Measurements from ENCODE around the gene FCN3.
A peak's percentile ranks its signal among the peaks of the same experiment; 100 is the strongest.

GRCh38 chr1:27399251-27400025 is 24.8 kb upstream of the FCN3 start:
- no peak for TF ChIP-seq HDAC6 (IDR thresholded peaks at IDR 0.05; ENCODE audit: unreplicated experiment)
- TF ChIP-seq CTCF (IDR thresholded peaks at IDR 0.05 in 2 of 3, conservative IDR thresholded peaks at IDR 0.05 in 1 of 3; ENCODE audit: control insufficient read depth in 2 of 3, extremely low read depth in 1 of 3, insufficient read depth in 1 of 3, low read depth in 3 of 3, low read length in 3 of 3) = no peak
- no peak for TF ChIP-seq EZH2 (IDR thresholded peaks at IDR 0.05; ENCODE audit: borderline replicate concordance, control insufficient read depth, low read depth, low read length)
- TF ChIP-seq POLR2A (IDR thresholded peaks at IDR 0.05; ENCODE audit: low read depth, low read length) = peak; percentile 15
- TF ChIP-seq SMC3 (IDR thresholded peaks at IDR 0.05; ENCODE audit: borderline replicate concordance, low read length) = no peak
- no peak for TF ChIP-seq BHLHE40 (IDR thresholded peaks at IDR 0.05; ENCODE audit: borderline replicate concordance in 1 of 2, low read depth in 2 of 2, low read length in 1 of 2)
- no peak for TF ChIP-seq CHD1 (IDR thresholded peaks at IDR 0.05; ENCODE audit: low read depth, low read length)
- no peak for TF ChIP-seq BACH1 (IDR thresholded peaks at IDR 0.05; ENCODE audit: borderline replicate concordance)
- no peak for TF ChIP-seq TARDBP (IDR thresholded peaks at IDR 0.05; ENCODE audit: borderline replicate concordance)
- no peak for TF ChIP-seq NR2F1 (conservative IDR thresholded peaks at IDR 0.05)
- TF ChIP-seq GABPA (IDR thresholded peaks at IDR 0.05; ENCODE audit: low read depth) = no peak

Data from GM12878 (cell line).